Dedifferentiated amniotic fluid mesenchymal stem cell (primary cell): ENCODE measurements around the gene ATXN2.
"Not testable (repeated sequence)": the region's sequence is repeated elsewhere in the genome, so short reads cannot be mapped to it uniquely, and the experiment has no call there.

Experiments
- DNase-seq: peaks from one replicate; pipeline ENCODE4 v3.0.0-alpha.2; 2016; ENCODE audit errors: extremely low spot score

Gene ATXN2

GRCh38 chr12:111598637-111599452 is at the start of gene ATXN2:
Gene ATXN2 (minus strand): TSS chr12:111599315. CDS start chr12:111599034, 281 bp downstream.
- peak; percentile 26 for DNase-seq

- no peak for DNase-seq
These were observed 46.3 kb upstream of the ATXN2 start for GRCh38 chr12:111645433-111645832.

- DNase-seq = no peak
These were observed 44.3 kb upstream of the ATXN2 start for GRCh38 chr12:111643427-111643826.

- no peak for DNase-seq
These were observed 43.7 kb upstream of the ATXN2 start for GRCh38 chr12:111642681-111643426.

- no peak for DNase-seq
These were observed 41.4 kb upstream of the ATXN2 start for GRCh38 chr12:111640506-111640905.

GRCh38 chr12:111638556-111638955 is 39.4 kb upstream of the ATXN2 start:
- no peak for DNase-seq

GRCh38 chr12:111636209-111636945 is 37.3 kb upstream of the ATXN2 start:
- DNase-seq = peak; percentile 79

- no peak for DNase-seq
These were observed 36.4 kb upstream of the ATXN2 start for GRCh38 chr12:111635524-111635923.

GRCh38 chr12:111628505-111629260 is 29.6 kb upstream of the ATXN2 start:
- no peak for DNase-seq

GRCh38 chr12:111626230-111626629 is 27.1 kb upstream of the ATXN2 start:
- DNase-seq = no peak

GRCh38 chr12:111624540-111624939 is 25.4 kb upstream of the ATXN2 start:
- DNase-seq = no peak

GRCh38 chr12:111617841-111618240 is 18.7 kb upstream of the ATXN2 start:
- DNase-seq = not testable (repeated sequence)

GRCh38 chr12:111616177-111616623 is 17.1 kb upstream of the ATXN2 start:
- no peak for DNase-seq

- no peak for DNase-seq
These were observed 8.1 kb upstream of the ATXN2 start for GRCh38 chr12:111607239-111607638.

GRCh38 chr12:111606767-111607230 is 7.7 kb upstream of the ATXN2 start:
- no peak for DNase-seq

- no peak for DNase-seq
These were observed 7.0 kb upstream of the ATXN2 start for GRCh38 chr12:111605911-111606766.

GRCh38 chr12:111602857-111603256 is 3.7 kb upstream of the ATXN2 start:
- DNase-seq = not testable (repeated sequence)

GRCh38 chr12:111602348-111602747 is 3.2 kb upstream of the ATXN2 start:
- no peak for DNase-seq

- DNase-seq = not testable (repeated sequence)
These were observed 1.9 kb upstream of the ATXN2 start for GRCh38 chr12:111600986-111601385.

- DNase-seq = no peak
These were observed 1.1 kb upstream of the ATXN2 start for GRCh38 chr12:111600205-111600642.
